Activated T-cell treated with anti-CD3 and anti-CD28 coated beads for 48 hours (primary cell): Measurements from ENCODE around the gene RABEPK.
"Not testable (repeated sequence)": the region's sequence is repeated elsewhere in the genome, so short reads cannot be mapped to it uniquely, and the experiment has no call there.

Source experiments
- DNase-seq: peaks from one replicate; pipeline ENCODE4 v3.0.0-alpha.2; 2020; ENCODE audit warnings: low read depth

The RABEPK gene

DNA sequence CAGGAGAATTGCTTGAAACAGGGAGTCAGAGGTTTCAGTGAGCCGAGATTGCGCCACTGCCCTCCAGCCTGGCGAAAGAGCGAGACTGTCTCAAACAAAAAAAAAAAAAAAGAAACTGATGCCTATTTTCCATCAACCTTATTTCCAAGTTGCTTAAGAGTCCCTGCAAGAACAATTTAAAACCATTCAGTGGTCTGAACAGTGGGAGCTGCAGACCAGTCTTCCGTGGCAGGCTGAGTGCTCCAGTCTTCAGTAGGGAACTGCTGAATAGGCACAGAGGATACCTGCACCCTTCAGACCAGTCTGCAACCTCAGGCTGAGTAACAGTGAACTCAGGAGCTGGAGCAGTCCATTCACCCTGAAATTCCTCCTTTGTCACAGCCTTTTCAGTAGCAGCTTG, 5.9 kb upstream of the RABEPK start:
- not testable (repeated sequence) for DNase-seq

DNA sequence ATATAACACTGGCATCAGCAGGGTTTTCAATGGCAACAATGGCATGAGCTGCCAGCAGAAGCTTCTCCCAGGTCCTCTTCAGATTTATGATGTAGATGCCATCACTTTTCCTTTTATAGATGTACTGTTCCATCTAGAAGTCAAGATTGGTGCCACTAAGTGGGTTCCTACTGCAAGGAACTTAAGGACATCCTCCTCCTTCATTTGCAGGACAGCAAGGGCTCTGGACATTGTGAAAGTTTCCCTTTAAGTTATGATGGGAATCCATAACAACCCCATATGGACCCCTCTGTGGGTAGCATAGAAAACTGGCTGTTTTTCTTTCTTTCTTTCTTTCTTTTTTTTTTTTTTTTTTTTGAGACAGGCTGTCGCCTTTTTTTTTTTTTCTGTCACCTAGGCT, 4.8 kb upstream of the RABEPK start:
- DNase-seq: not testable (repeated sequence)

DNA sequence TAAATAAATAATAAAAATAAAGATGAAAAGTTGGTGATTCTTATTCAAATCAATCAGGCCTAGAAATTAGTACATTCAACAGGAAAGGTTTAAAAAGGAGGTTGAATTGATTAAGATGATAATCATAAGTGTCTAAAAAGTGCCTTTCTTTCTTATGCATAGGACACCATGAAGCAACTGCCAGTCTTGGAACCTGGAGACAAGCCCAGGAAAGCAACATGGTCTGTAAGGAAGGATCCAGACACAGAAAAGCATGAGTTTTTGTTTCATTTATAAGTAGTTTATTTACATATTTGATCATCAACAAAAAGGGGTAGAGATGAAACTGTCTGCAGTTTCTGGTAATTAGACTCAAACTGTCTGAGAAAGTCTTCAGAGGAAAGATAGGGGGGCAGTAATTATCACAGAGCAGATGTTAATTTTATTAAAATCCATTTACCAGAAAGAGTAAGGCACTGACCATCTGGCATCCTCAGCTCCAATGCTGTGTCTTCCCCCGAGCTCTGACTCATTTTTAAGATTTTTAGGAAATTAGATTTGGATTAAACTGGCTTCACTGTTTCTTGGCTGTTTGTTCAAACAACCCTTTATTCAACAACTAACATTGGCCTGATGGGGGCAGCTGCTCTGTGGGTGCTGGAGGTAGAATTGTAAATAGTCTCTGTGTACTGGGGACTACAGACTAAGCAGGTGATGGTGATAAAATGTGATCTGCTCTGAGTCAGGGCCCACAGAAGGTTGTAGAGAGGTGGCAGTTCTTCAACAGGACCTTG, 2.7 kb downstream of the RABEPK start:
- no peak for DNase-seq

DNA sequence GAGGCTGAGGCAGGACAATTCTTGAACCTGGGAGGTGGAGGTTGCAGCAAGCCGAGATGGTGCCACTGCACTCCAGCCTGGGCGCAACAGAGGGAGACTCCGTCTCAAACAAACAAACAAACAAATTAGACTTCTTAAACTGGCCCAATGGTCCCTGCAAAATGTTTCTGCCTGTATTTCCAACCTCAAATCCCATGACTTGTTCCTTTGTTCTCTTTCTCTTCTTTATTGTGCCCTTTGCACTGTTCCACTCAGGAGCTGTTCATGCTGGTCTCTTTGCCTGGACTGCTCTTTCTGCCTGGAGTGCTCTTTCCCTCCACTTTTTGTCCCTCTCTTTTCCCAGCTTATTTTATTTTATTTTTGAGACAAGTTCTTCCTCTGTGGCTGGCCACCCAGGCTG, 4.1 kb downstream of the RABEPK start:
- no peak for DNase-seq

DNA sequence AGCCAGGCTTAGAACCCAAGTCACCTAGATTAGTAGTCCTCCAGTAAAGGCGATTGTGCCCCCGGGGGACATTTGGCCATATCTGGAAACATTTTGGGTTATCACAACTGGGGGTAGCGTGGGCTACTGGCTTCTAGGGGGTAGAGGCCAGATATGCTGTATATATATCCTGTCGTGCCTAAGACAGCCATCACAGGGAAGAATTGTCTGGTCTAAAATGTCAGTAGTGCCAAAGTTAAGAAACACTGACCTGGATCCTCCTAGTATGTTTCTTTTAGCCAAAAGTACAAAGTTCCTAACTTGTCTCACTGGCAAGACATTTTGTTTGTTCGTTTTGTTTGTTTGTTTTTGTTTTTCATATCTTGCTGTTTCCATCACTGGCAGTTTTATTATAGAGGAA, 13.8 kb downstream of the RABEPK start:
- no peak for DNase-seq

DNA sequence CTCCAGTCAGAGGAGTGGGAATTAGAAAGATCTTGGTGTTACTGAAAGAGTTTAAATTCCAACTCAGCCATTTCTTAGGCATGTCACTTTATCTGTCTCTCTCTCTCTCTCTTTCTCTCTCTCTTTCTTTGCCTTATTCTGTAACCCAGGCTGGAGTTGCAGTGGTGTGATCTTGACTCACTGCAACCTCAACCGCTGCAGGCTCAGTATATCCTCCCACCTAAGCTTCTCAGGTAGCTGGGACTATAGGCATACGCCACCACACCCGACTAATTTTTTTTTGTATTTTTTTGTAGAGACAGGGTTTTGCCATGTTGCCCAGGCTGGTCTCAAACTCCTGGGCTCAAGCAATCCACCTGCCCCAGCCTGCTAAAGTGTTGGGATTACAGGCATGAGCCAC, 18.3 kb downstream of the RABEPK start:
- DNase-seq: no peak

DNA sequence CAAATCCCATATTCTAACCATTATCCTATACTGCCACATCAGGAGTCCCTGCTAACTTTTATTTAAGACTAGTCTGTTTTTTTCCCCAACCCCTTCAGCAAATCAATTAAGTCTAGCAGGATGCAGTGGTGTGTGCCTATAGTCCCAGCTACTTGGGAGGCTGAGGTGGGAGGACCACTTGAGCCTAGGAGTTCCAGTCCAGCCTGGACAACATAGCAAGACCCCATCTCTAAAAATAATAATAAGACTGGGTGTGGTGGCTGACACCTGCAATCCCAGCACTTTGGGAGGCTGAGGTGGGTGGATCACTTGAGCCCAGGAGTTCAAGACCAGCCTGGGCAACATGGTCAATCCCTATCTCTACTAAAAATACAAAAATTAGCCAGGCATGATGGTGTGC, 24.5 kb downstream of the RABEPK start:
- DNase-seq: not testable (repeated sequence)

DNA sequence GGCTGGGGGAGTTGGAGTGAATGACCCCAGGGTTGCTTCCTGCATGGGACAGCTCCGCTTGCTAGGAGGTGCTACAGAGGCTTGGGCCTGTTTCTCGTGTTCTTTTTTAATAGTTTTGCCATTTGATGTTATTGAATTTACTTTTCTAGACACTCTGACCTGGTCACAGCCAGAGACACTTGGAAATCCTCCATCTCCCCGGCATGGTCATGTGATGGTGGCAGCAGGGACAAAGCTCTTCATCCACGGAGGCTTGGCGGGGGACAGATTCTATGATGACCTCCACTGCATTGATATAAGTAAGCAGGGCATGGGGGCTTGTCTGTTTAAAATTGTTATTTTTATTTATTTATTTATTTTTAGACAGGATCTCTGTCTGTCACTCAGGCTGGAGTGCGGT, 27.4 kb downstream of the RABEPK start:
- no peak for DNase-seq

DNA sequence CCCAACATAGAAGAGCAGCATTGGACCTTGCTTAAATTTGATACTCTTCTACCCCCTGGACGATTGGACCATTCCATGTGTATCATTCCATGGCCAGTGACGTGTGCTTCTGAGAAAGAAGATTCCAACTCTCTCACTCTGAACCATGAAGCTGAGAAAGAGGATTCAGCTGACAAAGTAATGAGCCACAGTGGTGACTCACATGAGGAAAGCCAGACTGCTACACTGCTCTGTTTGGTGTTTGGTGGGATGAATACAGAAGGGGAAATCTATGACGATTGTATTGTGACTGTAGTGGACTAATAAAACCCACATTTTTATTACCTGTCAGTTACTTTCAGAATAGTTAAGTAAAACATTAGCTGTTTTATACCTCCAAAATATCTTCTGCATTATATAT, 33.3 kb downstream of the RABEPK start:
- no peak for DNase-seq

DNA sequence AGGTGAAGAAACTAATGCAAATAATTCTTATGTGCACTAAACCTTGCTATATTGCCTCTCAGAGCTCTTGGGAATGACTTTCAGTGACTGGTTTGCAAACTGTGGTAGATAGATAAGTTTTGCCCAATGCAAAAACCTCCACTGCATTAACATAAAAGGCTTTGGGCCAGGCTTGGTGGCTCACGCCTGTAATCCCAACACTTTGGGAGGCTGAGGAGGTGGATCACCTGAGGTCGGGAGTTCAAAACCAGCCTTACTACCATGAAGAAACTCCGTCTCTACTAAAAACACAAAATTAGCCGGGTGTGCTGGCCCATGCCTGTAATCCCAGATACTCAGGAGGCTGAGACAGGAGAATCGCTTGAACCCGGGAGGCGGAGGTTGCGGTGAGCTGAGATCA, 33.8 kb downstream of the RABEPK start:
- not testable (repeated sequence) for DNase-seq

DNA sequence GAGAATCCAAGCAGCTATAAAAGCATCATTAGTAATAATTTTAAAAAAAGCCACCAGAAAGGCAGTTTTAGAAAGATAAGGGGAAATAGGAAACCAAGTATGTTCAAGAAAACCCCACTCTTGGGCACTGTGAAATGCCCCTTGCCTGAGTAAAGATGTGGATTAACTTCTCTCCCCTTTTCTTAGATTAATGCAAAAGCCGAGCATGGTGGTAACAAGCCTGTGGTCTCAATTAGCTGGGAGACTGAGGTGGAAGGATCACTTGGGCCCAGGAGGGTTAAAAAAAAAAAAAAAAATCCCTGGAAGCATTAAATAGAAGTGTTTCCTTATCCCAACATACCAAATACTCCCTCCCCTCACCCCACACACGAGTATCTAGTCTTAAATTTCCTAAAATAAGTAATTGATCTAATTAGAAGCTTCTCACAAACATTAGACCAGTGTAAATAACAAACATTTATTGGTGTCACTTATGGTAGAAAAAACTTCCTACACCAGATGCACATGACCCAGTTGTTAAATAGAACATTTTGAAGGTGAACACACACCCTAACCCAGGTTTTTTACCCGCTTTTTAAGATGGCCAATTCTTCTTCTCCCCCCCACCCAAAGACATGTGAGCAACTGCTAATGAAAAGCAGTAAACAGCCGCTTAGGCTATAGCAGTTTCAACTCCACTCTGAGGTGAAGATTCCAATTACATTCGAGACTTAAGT, 35.6 kb downstream of the RABEPK start:
- DNase-seq: no peak

DNA sequence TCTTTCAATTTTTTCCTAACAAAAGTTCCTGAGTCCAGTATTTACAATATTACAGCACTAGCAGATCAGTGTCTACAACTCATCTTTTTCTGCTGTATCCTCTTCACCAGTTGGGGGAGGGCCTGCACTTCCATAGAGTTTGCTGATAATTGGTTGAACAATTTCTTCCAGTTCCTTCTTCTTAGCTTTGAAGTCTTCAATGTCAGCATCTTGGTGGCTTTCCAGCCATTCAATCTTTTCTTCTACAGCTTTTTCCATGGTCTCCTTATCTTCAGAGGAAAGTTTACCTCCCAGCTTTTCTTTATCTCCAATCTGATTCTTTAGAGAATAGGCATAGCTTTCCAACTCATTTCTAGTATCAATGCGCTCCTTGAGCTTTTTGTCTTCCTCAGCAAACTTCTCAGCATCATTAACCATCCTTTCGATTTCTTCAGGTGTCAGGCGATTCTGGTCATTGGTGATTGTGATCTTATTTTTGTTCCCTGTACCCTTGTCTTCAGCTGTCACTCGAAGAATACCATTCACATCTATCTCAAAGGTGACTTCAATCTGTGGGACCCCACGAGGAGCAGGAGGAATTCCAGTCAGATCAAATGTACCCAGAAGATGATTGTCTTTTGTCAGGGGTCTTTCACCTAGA, 36.3 kb downstream of the RABEPK start:
- DNase-seq: not testable (repeated sequence)

DNA sequence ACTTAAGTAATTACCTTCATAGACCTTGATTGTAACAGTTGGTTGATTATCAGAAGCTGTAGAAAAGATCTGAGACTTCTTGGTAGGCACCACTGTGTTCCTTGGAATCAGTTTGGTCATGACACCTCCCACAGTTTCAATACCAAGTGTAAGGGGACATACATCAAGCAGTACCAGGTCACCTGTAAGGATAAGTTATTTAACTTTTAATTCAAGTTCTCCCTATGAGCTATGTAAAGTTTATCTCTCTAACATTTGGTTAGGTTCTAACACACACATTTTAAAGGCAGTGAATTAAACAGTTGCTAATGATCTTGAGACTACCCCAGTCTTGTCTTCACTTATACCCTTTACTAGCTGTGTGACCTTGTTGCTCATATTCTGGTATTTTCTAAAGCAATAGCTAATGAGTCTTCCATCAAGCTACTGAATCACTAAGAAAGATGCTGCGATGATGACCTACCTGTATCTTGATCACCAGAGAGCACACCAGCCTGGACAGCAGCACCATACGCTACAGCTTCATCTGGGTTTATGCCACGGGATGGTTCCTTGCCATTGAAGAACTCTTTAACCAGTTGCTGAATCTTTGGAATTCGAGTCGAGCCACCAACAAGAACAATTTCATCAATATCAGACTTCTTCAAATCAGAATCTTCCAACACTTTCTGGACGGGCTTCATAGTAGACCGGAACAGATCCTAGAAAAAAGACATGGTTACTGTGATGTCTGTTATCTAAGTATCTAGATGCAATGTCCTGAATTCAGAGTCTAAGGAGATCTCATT, 38.0 kb downstream of the RABEPK start:
- no peak for DNase-seq

DNA sequence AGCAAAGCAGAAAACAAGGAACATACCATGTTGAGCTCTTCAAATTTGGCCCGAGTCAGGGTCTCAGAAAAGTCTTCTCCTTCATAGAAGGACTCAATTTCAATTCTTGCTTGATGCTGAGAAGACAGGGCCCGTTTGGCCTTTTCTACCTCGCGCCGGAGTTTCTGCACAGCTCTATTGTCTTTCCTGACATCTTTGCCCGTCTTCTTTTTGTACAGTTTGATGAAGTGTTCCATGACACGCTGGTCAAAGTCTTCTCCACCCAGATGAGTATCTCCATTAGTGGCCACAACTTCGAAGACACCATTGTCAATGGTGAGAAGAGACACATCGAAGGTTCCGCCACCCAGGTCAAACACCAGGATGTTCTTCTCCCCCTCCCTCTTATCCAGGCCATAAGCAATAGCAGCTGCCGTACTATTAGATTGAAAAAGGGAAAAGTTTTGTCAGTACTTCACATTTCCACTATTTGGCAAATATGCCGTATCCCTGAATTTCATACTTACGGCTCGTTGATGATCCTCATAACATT, 38.6 kb downstream of the RABEPK start:
- DNase-seq: no peak

DNA sequence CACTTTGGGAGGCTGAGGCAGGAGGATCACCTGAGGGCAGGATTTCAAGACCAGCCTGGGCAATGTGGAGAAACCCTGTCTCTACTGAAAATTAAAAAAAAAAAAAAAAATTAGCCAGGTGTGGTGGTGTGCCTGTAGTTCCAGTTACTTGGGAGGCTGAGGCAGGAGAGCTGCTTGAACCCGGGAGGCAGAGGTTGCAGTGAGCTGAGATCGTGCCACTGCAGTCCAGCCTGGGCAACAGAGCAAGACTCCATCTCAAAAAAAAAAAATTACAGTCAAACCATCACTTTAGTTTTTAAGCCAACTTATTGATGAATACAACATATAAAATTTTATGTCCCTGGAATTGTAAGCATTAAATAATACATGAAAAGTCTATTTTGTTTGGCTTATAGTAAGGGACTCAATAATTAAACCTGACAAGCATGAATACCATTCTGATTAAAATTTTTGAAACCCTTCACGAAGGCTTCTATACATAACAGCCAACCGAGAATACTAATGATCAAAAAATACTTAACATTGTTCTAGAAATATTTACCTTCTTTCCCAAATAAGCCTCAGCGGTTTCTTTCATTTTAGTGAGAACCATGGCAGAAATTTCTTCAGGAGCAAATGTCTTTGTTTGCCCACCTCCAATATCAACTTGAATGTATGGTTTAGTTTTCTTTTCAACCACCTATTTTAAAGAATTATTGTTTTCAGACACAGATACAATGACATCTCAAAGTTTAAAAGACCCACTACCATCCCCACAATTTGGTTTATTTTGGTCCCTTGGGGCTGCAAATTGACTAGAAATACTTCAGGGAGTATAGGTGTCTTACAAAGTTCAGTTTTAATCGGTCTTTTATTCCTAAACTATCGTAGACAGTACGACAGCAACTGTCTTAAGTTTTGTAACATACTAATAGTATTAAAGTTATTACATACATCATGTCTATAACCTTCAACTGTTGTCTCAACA, 39.6 kb downstream of the RABEPK start:
- no peak for DNase-seq

DNA sequence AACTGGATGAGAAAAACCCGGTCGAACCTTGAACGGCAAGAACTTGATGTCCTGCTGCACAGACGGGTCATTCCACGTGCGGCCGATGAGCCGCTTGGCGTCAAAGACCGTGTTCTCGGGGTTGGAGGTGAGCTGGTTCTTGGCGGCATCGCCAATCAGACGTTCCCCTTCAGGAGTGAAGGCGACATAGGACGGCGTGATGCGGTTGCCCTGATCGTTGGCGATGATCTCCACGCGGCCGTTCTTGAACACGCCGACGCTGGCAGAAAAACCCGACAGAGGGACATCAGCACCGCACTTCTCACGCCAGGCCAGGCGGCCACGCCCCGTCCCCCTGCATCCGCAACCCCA, 40.3 kb downstream of the RABEPK start:
- no peak for DNase-seq

DNA sequence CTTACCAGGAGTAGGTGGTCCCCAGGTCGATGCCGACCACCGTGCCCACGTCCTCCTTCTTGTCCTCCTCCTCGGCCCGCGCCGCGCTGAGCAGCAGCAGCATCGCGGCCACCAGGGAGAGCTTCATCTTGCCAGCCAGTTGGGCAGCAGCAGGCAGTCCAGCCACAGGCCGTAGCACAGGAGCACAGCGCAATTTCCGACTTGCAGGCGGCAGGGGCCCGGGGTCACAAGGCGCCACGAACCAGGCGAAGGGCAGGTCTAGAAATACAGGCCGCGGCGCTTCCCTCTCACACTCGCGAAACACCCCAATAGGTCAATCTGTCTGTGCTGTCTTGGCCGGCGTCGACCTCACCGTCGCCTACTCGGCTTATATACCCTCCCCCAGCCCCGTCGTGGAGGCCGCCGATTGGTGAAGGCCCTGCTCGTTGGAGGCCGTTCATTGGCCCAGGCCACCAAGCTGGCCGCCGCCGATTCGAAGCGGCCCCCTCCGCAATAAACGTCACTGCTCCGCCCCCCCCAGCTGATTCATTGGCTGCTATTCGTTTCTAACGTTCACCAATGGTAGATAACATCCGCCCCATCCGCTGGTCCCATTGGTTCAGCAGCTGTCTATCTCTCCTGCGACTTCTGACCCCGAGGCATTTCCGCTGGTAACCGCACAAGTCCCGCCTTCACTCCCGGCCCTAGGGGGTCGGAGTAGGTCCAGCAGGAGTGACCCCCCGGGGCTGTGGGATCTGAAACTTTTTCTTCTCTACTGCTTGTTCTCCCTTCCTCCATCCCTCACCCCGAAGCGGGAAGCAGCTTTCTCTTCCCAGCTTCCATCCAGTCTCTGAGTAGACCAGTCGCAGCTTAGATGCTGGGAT, 40.9 kb downstream of the RABEPK start, which contains the start of gene HSPA5:
HSPA5 (minus strand) TSS at position 344 of the 863 bp plus-strand sequence; CDS start at position 127, 217 bp downstream.
- peak; percentile 99 for DNase-seq

DNA sequence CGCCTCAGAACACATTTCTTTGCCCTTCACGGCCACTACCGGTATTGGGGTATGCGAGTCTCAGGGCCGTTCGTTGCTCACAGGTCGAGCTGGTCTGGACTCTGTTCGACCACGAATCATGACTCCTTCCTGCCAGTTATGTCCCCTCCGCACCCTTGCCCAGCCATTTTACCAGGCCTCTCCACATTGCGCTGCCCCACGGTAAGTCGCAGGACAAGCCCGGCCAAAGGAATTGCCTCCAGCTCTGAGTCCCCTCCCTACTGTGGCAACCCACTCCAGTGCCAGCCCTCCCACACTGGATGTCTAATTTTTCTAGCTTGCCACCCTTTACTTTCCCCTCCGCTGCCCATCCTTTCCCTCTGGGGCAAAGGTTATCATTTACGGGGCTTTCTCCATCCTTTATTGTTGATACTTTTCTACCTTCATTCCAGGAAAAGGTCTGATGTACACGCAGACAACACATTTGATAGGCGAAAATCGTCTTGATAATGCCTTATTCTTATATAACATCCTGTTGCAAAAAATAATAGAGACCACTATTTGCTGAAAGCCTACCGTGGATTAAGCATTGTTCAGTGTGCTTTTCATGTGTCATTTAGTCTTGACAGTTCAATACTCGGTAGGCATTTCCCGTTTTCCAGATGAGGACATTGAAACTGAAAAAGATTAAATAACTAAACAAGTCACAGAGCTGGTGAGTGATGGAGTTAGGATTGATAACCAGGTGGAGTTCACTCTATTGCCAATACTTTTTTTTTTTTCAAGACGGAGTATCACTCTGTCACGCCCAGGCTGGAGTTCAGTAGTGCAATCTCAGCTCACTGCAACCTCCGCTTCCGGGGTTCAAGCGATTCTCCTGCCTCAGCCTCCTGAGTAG, 41.8 kb downstream of the RABEPK start:
- peak; percentile 23 for DNase-seq

DNA sequence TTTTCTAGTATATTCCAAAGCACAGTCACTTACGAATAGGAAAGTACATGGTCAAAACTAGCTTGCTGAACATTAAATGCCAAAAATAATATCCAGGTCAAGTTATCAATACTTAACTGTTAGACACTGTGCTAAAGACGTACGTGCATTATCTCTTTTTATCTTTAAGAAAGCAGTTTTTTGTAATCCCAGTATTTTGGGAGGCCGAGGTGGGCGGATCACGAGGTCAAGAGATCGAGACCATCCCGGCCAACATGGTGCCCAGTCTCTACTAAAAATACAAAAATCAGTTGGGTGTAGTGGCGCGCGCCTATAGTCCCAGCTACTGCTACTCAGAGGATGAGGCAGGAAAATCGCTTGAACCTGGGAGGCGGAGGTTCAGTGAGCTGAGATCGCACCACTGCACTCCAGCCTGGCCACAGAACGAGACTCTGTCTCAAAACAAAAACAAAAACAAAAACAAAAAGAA, 43.5 kb downstream of the RABEPK start:
- no peak for DNase-seq
